Measurements from ENCODE around the gene B3GNT5. TPM values are rescaled to one million over a fixed set of nuclear protein-coding genes. Genes with fewer than 3 reads are reported as not detected.

Gene B3GNT5
- total and polyA plus RNA-seq, 2 of the 8 experiments (the other 6 are each of a cell fraction or from before 2014, with no cell fraction given): 2.4 to 9.7 TPM

DNA sequence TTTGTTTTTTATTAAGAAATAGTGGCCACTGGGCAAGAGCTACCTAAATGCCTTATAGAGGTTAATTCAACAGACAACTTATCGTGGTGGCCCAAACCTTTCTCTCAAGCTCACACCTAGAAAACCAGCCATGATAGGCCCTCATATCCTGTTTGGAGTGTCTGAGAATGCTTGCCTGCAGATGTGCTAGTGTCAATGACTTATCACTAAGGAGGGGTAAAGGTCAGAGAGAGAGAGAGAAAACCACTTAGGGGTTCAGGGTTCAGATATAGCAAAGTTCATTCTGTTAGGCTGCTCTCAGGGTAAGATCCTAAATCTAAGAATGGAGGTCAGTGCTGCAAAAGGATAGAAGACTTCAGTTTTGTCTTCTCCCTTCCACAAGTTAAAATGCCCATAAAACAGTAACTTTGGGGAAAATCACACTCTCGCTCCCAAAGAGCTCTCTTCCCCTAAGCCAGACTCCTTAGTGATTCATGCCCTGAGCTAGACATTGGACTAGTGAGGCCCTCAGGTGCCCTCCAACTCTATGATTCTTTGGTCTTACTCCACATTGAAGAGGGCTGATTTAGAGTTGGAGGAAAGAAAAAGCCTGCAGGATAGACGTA is 30.3 kb upstream of the B3GNT5 start:
- Histone ChIP-seq H2AFZ (ENCODE audit: low read length) (no peak overlapping the region), H3K23ac (ENCODE audit: insufficient read length) (no peak overlapping the region), H3K9ac (replicated peaks in 1 of 4; ENCODE audit: extremely low read depth in 1 of 4, low read depth in 3 of 4, low read length in 3 of 4) (no peak overlapping the region), H3K18ac (ENCODE audit: extremely low read depth, low read length) (no peak overlapping the region), H3K79me1 (ENCODE audit: low read depth, low read length) (no peaks in the 10 kb centered on the region), H3K4me2 (ENCODE audit: insufficient read depth in 1 of 2, low read depth in 2 of 2, low read length in 2 of 2) (no peak overlapping the region), H3K4me1 (replicated peaks in 1 of 4; ENCODE audit: control insufficient read depth in 3 of 4, insufficient read depth in 4 of 4, low read length in 3 of 4) (no peaks in the 10 kb centered on the region), H3K14ac (ENCODE audit: insufficient read length) (no peak overlapping the region), H4K5ac (ENCODE audit: insufficient read length, low read depth, low read length) (no peak overlapping the region), H3K23me2 (ENCODE audit: low read depth, low read length) (no peaks in the 10 kb centered on the region; the same call in 1 of the 2 replicates), H3K4ac (replicated peaks; ENCODE audit: insufficient read length, low read depth, low read length) (no peak overlapping the region), H2BK120ac (replicated peaks; ENCODE audit: low read depth, low read length) (no peak overlapping the region), H2BK15ac (ENCODE audit: low read length) (no peak overlapping the region), H3K36me3 (ENCODE audit: control insufficient read depth in 2 of 4, insufficient read depth in 4 of 4, low read length in 3 of 4) (no peaks in the 10 kb centered on the region), H3K79me2 (ENCODE audit: control insufficient read depth in 1 of 2, insufficient read depth in 2 of 2, low read length in 2 of 2) (no peaks in the 10 kb centered on the region), H4K91ac (replicated peaks; ENCODE audit: insufficient read length, low read length) (no peak overlapping the region), H3K27me3 (replicated peaks in 1 of 4; ENCODE audit: control insufficient read depth in 3 of 4, extremely low read depth in 1 of 4, insufficient read depth in 3 of 4, low read length in 3 of 4) (no peaks in the 10 kb centered on the region), H3K9me3 (ENCODE audit: insufficient read depth in 2 of 2, low read depth in 1 of 2, low read length in 1 of 2) (no peaks in the 10 kb centered on the region), H3K4me3 (ENCODE audit: extremely low read depth in 1 of 4, insufficient read depth in 2 of 4, low read depth in 3 of 4, low read length in 4 of 4) (no peak overlapping the region), H3K27ac (ENCODE audit: low read depth, low read length) (no peak overlapping the region), H4K20me1 (replicated peaks in 1 of 2; ENCODE audit: control insufficient read depth in 1 of 2, insufficient read depth in 2 of 2, low read length in 2 of 2) (no peaks in the 10 kb centered on the region), H2BK5ac (ENCODE audit: low read depth, low read length) (no peak overlapping the region), H2BK20ac (ENCODE audit: low read length) (no peak overlapping the region), H2AK5ac (ENCODE audit: low read depth, low read length) (no peak overlapping the region), H3K56ac (replicated peaks; ENCODE audit: insufficient read length, low read depth, low read length) (no peak overlapping the region), H2BK12ac (ENCODE audit: low read depth, low read length) (no peak overlapping the region), H4K8ac (ENCODE audit: extremely low read depth, insufficient read depth, low read length) (no peak overlapping the region)
- TF ChIP-seq MAFK (IDR thresholded peaks at IDR 0.05; ENCODE audit: low read depth, low read length): no peak
- no peak for TF ChIP-seq SUZ12 (IDR thresholded peaks at IDR 0.05; ENCODE audit: low read length)
- 79% methylated on average over 3 of the region's 3 CpGs; no CpG with 5 or more reads in 1 of the 2 experiments for WGBS, 2 experiments (ENCODE audit: extremely low coverage in 1 of 2, insufficient coverage in 1 of 2, insufficient read length in 1 of 2, insufficient replicate concordance in 2 of 2, low coverage in 1 of 2, low lambda C conversion rate in 2 of 2, missing lambda C conversion rate in 1 of 2)
- ChIA-PET CTCF (ENCODE audit: partially characterized antibody) (interaction anchor here (0.7 to 2.3 kb wide), 4 partner anchors 37 to 167 kb away, joined by 3 to 10 read pairs (median 4); no protein-coding TSS in a partner anchor), POLR2A (ENCODE audit: partially characterized antibody) (interaction anchor here (1.3 kb wide), 1 partner anchor 42 kb away, joined by 3 read pairs; no protein-coding TSS in a partner anchor)
- DNase-seq (ENCODE audit: low read depth in 1 of 2, low spot score in 2 of 2): no peak
- no peak for FAIRE-seq

Data from H1 (cell line).